NCI-H2029 (cell line): ENCODE results near the gene RBM10.

ENCODE experiments used
- DNase-seq: peaks from one replicate; lab custom pipeline; 2025; lab: John Stamatoyannopoulos, UW

Gene RBM10

GRCh38 chrX:47235691-47236103, 90.7 kb downstream of the RBM10 start:
- no peak for DNase-seq
